Measurements from ENCODE around the gene CMTM7.

Gene CMTM7

DNA sequence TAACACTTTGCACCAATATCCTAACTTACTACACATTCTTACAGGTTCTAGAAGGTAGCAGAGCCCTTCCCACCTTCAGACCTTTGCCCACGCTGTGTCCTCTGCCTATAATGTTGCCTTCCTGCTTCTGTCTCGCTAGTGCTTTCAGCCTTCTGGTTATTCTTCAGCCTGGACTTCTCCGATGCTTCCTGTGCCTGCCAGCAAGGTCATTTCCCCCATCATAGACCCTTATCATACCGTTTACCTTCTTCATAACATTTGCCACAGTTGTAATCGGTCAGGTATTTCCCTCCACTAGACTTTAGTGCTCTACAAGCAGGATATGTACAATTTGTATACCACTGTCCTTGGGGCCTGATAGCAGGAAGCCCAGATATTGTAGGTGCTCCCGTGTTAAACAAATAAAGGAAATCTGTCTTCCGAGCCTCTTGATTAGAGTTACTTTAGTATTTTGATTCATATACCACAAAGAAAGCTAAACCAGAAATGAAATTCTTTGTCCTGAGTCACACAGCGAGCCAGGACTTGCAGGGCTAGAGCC is 35.8 kb upstream of the CMTM7 start:
- H3K27me3 ChIP-seq (ENCODE audit: insufficient read depth, poor library complexity, severe bottlenecking), result no peaks in the 10 kb centered on the region
- DNase-seq (ENCODE audit: low read depth in 1 of 2, low spot score in 1 of 2), result no peak
- TF ChIP-seq POLR2AphosphoS5 (IDR thresholded peaks at IDR 0.05; ENCODE audit: low read depth), result no peak
- no peak for TF ChIP-seq GABPA (IDR thresholded peaks at IDR 0.05; ENCODE audit: low read depth)
- TF ChIP-seq, protein P1, sequence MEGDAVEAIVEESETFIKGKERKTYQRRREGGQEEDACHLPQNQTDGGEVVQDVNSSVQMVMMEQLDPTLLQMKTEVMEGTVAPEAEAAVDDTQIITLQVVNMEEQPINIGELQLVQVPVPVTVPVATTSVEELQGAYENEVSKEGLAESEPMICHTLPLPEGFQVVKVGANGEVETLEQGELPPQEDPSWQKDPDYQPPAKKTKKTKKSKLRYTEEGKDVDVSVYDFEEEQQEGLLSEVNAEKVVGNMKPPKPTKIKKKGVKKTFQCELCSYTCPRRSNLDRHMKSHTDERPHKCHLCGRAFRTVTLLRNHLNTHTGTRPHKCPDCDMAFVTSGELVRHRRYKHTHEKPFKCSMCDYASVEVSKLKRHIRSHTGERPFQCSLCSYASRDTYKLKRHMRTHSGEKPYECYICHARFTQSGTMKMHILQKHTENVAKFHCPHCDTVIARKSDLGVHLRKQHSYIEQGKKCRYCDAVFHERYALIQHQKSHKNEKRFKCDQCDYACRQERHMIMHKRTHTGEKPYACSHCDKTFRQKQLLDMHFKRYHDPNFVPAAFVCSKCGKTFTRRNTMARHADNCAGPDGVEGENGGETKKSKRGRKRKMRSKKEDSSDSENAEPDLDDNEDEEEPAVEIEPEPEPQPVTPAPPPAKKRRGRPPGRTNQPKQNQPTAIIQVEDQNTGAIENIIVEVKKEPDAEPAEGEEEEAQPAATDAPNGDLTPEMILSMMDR (IDR thresholded peaks at IDR 0.05; ENCODE audit: insufficient read depth, low read length), result no peak
- no peak for TF ChIP-seq SPI1 (IDR thresholded peaks at IDR 0.05; ENCODE audit: borderline replicate concordance, low read depth)
- TF ChIP-seq, protein P2, sequence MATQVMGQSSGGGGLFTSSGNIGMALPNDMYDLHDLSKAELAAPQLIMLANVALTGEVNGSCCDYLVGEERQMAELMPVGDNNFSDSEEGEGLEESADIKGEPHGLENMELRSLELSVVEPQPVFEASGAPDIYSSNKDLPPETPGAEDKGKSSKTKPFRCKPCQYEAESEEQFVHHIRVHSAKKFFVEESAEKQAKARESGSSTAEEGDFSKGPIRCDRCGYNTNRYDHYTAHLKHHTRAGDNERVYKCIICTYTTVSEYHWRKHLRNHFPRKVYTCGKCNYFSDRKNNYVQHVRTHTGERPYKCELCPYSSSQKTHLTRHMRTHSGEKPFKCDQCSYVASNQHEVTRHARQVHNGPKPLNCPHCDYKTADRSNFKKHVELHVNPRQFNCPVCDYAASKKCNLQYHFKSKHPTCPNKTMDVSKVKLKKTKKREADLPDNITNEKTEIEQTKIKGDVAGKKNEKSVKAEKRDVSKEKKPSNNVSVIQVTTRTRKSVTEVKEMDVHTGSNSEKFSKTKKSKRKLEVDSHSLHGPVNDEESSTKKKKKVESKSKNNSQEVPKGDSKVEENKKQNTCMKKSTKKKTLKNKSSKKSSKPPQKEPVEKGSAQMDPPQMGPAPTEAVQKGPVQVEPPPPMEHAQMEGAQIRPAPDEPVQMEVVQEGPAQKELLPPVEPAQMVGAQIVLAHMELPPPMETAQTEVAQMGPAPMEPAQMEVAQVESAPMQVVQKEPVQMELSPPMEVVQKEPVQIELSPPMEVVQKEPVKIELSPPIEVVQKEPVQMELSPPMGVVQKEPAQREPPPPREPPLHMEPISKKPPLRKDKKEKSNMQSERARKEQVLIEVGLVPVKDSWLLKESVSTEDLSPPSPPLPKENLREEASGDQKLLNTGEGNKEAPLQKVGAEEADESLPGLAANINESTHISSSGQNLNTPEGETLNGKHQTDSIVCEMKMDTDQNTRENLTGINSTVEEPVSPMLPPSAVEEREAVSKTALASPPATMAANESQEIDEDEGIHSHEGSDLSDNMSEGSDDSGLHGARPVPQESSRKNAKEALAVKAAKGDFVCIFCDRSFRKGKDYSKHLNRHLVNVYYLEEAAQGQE (IDR thresholded peaks at IDR 0.05; ENCODE audit: insufficient replicate concordance, low read depth), result no peak
- no peak overlapping the region for H3K4me3 ChIP-seq (replicated peaks; ENCODE audit: insufficient read depth, low read length)
- H3K27ac ChIP-seq (replicated peaks), result no peak overlapping the region

DNA sequence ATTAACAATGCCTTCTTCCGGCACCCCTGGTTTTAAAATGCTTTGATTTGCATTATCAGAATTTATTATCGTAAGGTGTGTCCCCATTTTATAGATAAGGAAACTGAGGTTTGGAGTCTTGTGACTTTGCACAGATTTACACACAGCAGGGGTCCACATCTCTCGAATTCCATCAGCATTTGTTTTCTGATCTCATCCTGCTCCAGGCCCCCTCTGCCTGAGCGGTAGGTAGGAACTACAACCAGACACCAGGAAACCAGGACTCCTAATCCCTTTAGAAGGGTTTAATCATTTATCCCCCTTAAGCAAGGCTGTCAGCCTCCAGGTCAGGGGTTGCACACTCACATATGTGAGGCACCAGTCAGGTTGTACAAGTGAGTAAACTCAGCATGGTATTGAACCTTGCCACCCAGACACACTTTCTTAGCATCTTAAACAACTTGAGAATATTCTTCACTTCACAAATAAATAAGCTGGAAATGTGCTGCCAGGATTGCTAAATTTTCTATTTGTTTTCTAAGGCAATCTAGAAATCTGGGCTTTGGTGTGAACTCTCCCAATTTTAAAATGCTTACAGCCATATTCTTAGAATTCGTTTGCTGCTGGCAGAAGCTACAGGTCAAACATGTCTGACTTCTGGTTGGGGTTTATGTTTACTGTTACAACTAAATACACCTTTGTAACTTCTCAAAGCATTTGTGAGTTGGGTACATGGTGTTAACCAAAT is 31.7 kb upstream of the CMTM7 start:
- TF ChIP-seq POLR2AphosphoS5 (IDR thresholded peaks at IDR 0.05; ENCODE audit: low read depth) (no peak), GABPA (IDR thresholded peaks at IDR 0.05; ENCODE audit: low read depth) (no peak), SPI1 (IDR thresholded peaks at IDR 0.05; ENCODE audit: borderline replicate concordance, low read depth) (no peak)
- TF ChIP-seq, protein P1 (IDR thresholded peaks at IDR 0.05; ENCODE audit: insufficient read depth, low read length), result no peak
- TF ChIP-seq, protein P2 (IDR thresholded peaks at IDR 0.05; ENCODE audit: insufficient replicate concordance, low read depth), result no peak
- Histone ChIP-seq H3K27me3 (ENCODE audit: insufficient read depth, poor library complexity, severe bottlenecking) (no peaks in the 10 kb centered on the region), H3K27ac (replicated peaks) (no peak overlapping the region), H3K4me3 (replicated peaks; ENCODE audit: insufficient read depth, low read length) (no peak overlapping the region)
- no peak for DNase-seq (ENCODE audit: low read depth in 1 of 2, low spot score in 1 of 2)

- no peak overlapping the region for H3K27ac ChIP-seq (replicated peaks)
- TF ChIP-seq GABPA (IDR thresholded peaks at IDR 0.05; ENCODE audit: low read depth) (no peak), SPI1 (IDR thresholded peaks at IDR 0.05; ENCODE audit: borderline replicate concordance, low read depth) (no peak), POLR2AphosphoS5 (IDR thresholded peaks at IDR 0.05; ENCODE audit: low read depth) (no peak)
- TF ChIP-seq, protein P2 (IDR thresholded peaks at IDR 0.05; ENCODE audit: insufficient replicate concordance, low read depth), result no peak
- TF ChIP-seq, protein P1 (IDR thresholded peaks at IDR 0.05; ENCODE audit: insufficient read depth, low read length), result no peak
Observed at GRCh38 chr3:32360493-32360827, 31.2 kb upstream of the CMTM7 start.

More at GRCh38 chr3:32360493-32360827, 31.2 kb upstream of the CMTM7 start:
- Histone ChIP-seq H3K4me3 (replicated peaks; ENCODE audit: insufficient read depth, low read length) (no peak overlapping the region), H3K27me3 (ENCODE audit: insufficient read depth, poor library complexity, severe bottlenecking) (no peaks in the 10 kb centered on the region)
- DNase-seq (ENCODE audit: low read depth in 1 of 2, low spot score in 1 of 2), result no peak
